HepG2 (cell line): Measurements from ENCODE around the gene SIGLEC1. TPM values are rescaled to one million over a fixed set of nuclear protein-coding genes. Genes with fewer than 3 reads are reported as not detected.

Experiments used
- ATAC-seq: fragments of 200-7000 bp; cut with Tn5 transposase; 3 replicates; pipeline ENCODE4 v1.9.1; 2020; ENCODE audit warnings: mild to moderate bottlenecking, moderate library complexity
- BruUV-seq: library from RNA; stranded (reverse); fragments of 400-500 nt; replicated peaks from 2 replicates; lab custom pipeline; 2021; lab: Mats Ljungman, UMichigan
- CTCF ChIA-PET: fragments of 300-600 bp; formaldehyde crosslinking; extraction: SDS; loops from one replicate; lab custom pipeline; 2021; ENCODE audit warnings: low total read pairs, inconsistent platforms, low intra/inter-chr PET ratio; lab: Yijun Ruan, JAX
- POLR2A ChIA-PET: fragments of 350-600 bp; sonication (Branson Sonifier 250); formaldehyde crosslinking; loops from one replicate; lab custom pipeline; 2020; ENCODE audit warnings: antibody characterized with exemption, inconsistent platforms; lab: Yijun Ruan, JAX
- DNase-seq: peaks from one replicate; pipeline ENCODE4 v3.0.0-alpha.2; 2015; ENCODE audit warnings: low spot score
- FAIRE-seq: peaks from 3 replicates; lab custom pipeline; 2011; peaks lifted over from hg19 to GRCh38; lab: Jason Lieb, UNC
- H2AFZ ChIP-seq: one replicate; pipeline ENCODE4 v1.6.1; 2011; ENCODE audit warnings: low read length, inconsistent platforms
- H3K27ac ChIP-seq: fragments of 300-600 bp; 3 replicates; pipeline ENCODE4 v1.8.0; 2011; ENCODE audit warnings: mixed run types, mild to moderate bottlenecking, mixed read lengths, low read length, inconsistent platforms; ENCODE audit not compliant: insufficient read depth; ENCODE audit errors: extremely low read length
- H3K27me3 ChIP-seq, 2 experiments: fragments of 200-600 bp in 1 of 2; 2 replicates in 1 of 2; 3 replicates in 1 of 2; pipeline versions ENCODE4 v1.6.0 to v1.8.0; 2011; ENCODE audit warnings: low read length in 2 of 2, mild to moderate bottlenecking in 2 of 2, moderate library complexity in 2 of 2, inconsistent platforms in 1 of 2; ENCODE audit not compliant: insufficient read depth in 2 of 2, control insufficient read depth in 1 of 2
- H3K36me3 ChIP-seq, 2 experiments: fragments of 200-600 bp in 1 of 2; replicated peaks in 1 of 2; 2 replicates in 1 of 2; 3 replicates in 1 of 2; pipeline versions ENCODE4 v1.5.1 to v1.8.0; 2011; ENCODE audit warnings: low read length in 2 of 2, inconsistent platforms in 1 of 2; ENCODE audit not compliant: insufficient read depth in 2 of 2, control insufficient read depth in 1 of 2
- H3K4me1 ChIP-seq: 2 replicates; pipeline ENCODE4 v1.5.1; 2012; ENCODE audit warnings: low read length, inconsistent platforms; ENCODE audit not compliant: insufficient read depth
- H3K4me2 ChIP-seq: 2 replicates; pipeline ENCODE4 v1.6.0; 2011; ENCODE audit warnings: low read depth, low read length, inconsistent platforms
- H3K4me3 ChIP-seq, 3 experiments: fragments of 200-600 bp in 1 of 3; sonication (generic), shearing (Covaris generic) in 1 of 3; replicated peaks in 1 of 3; 2 replicates each; pipeline ENCODE4 v1.5.1; 2011 to 2016; ENCODE audit warnings: low read length in 3 of 3, inconsistent platforms in 2 of 3, low read depth in 2 of 3, mild to moderate bottlenecking in 2 of 3, control low read depth in 1 of 3, mixed read lengths in 1 of 3; ENCODE audit not compliant: insufficient read depth in 1 of 3
- H3K79me2 ChIP-seq: one replicate; pipeline ENCODE4 v1.6.1; 2011; ENCODE audit warnings: low read length, inconsistent platforms; ENCODE audit not compliant: insufficient read depth
- H3K9ac ChIP-seq: 2 replicates; pipeline ENCODE4 v1.6.0; 2011; ENCODE audit warnings: mild to moderate bottlenecking, low read depth, low read length, inconsistent platforms; ENCODE audit not compliant: insufficient read depth
- H3K9me3 ChIP-seq: 2 replicates; pipeline ENCODE4 v1.5.1; 2012; ENCODE audit warnings: mild to moderate bottlenecking, low read length
- H4K20me1 ChIP-seq: 2 replicates; pipeline ENCODE4 v1.6.0; 2011; ENCODE audit warnings: inconsistent platforms, mild to moderate bottlenecking, low read length, moderate library complexity; ENCODE audit not compliant: insufficient read depth
- CAMTA2 ChIP-seq: sonication (generic); formaldehyde crosslinking; IDR thresholded peaks from 2 replicates; pipeline ENCODE4 v1.4.0; 2020; ENCODE audit warnings: mild to moderate bottlenecking, missing genetic modification reagents, borderline replicate concordance
- DZIP1 ChIP-seq: sonication (generic); formaldehyde crosslinking; IDR thresholded peaks from 2 replicates; pipeline ENCODE4 v1.5.0; 2020; ENCODE audit warnings: mild to moderate bottlenecking, missing genetic modification reagents
- IKZF1 ChIP-seq: fragments of 450-650 bp; IDR thresholded peaks from 2 replicates; pipeline ENCODE4 v1.7.1; 2016
- KDM5B ChIP-seq: sonication (generic); formaldehyde crosslinking; IDR thresholded peaks from 2 replicates; pipeline ENCODE4 v1.4.0; 2020; ENCODE audit warnings: missing genetic modification reagents, mild to moderate bottlenecking, borderline replicate concordance
- KDM6A ChIP-seq: IDR thresholded peaks from 2 replicates; pipeline ENCODE4 v1.6.1; 2016; ENCODE audit warnings: low read depth
- KLF13 ChIP-seq: sonication (generic); formaldehyde crosslinking; IDR thresholded peaks from 2 replicates; pipeline ENCODE4 v1.4.0; 2020; ENCODE audit warnings: mild to moderate bottlenecking, missing genetic modification reagents
- PATZ1 ChIP-seq: sonication (generic); formaldehyde crosslinking; IDR thresholded peaks from 2 replicates; pipeline ENCODE4 v1.4.0; 2020; ENCODE audit warnings: missing genetic modification reagents
- THAP11 ChIP-seq: IDR thresholded peaks from 2 replicates; pipeline ENCODE4 v1.6.1; 2016; ENCODE audit warnings: missing biosample characterization, missing genetic modification reagents
- ZBTB33 ChIP-seq: sonication (generic); formaldehyde crosslinking; IDR thresholded peaks from 2 replicates; pipeline ENCODE4 v1.4.0; 2020; ENCODE audit warnings: missing genetic modification reagents
- ZNF430 ChIP-seq: sonication (generic); formaldehyde crosslinking; IDR thresholded peaks from 2 replicates; pipeline ENCODE4 v1.9.0; 2021; ENCODE audit warnings: mild to moderate bottlenecking, missing genetic modification reagents
- ZNF605 ChIP-seq: sonication (generic); formaldehyde crosslinking; IDR thresholded peaks from 2 replicates; pipeline ENCODE4 v1.8.0; 2022; ENCODE audit warnings: mild to moderate bottlenecking, missing genetic modification reagents
- ZNF670 ChIP-seq: sonication (generic); formaldehyde crosslinking; IDR thresholded peaks from 2 replicates; pipeline ENCODE4 v1.8.0; 2022; ENCODE audit warnings: mild to moderate bottlenecking, missing genetic modification reagents, borderline replicate concordance
- WGBS: methylation state at CpG from one replicate; pipeline ENCODE4 v1.1.6; 2017; ENCODE audit warnings: low lambda C conversion rate; 5-methylcytosine and 5-hydroxymethylcytosine counted together
- in situ Hi-C: cut with HindIII; loops from 2 replicates; pipeline ENCODE4 v1.10.0; 2017; ENCODE audit warnings: low pct_unique_long_range_greater_than_20kb; ENCODE audit not compliant: extremely low pct_ligation_motif_present
- intact Hi-C: fragments of 100-400 bp; cut with micrococcal nuclease; formaldehyde crosslinking; loops from one replicate; pipeline ENCODE4 v1.10.0; 2022; ENCODE audit not compliant: unreplicated experiment
- polyA plus RNA-seq, 8 experiments: library from polyadenylated mRNA; depleted of rRNA in 3 of 8; stranded (reverse) in 7 of 8; unstranded in 1 of 8; fragments of >200 nt; fragmentation: Illumina TruSeq in 4 of 8; extraction: Trizol in 4 of 8; gene quantifications; 2 replicates each; pipeline versions ENCODE4 v1.2.1 to v1.2.3, GENCODE V29; 2011 to 2016; ENCODE audit warnings: low read depth in 4 of 8, missing spikeins in 1 of 8, mixed read lengths in 1 of 8; ENCODE audit not compliant: insufficient read depth in 1 of 8
- total RNA-seq, 5 experiments: library from RNA; depleted of rRNA; stranded (reverse); fragments of >200 nt; fragmentation: Illumina TruSeq; extraction: Trizol; gene quantifications; 2 replicates each; pipeline ENCODE4 v1.2.3, GENCODE V29; 2016; ENCODE audit warnings: low read depth in 1 of 5
- TF ChIP-seq, protein P1 (sequence below): sonication (generic); formaldehyde crosslinking; IDR thresholded peaks from 2 replicates; pipeline ENCODE4 v1.5.0; 2020; ENCODE audit warnings: mild to moderate bottlenecking, missing genetic modification reagents

Gene SIGLEC1
- total and polyA plus RNA-seq, 2 of the 13 experiments (the other 11 are each of a cell fraction or from before 2014, with no cell fraction given) = 0.01 TPM; not detected in 1

DNA sequence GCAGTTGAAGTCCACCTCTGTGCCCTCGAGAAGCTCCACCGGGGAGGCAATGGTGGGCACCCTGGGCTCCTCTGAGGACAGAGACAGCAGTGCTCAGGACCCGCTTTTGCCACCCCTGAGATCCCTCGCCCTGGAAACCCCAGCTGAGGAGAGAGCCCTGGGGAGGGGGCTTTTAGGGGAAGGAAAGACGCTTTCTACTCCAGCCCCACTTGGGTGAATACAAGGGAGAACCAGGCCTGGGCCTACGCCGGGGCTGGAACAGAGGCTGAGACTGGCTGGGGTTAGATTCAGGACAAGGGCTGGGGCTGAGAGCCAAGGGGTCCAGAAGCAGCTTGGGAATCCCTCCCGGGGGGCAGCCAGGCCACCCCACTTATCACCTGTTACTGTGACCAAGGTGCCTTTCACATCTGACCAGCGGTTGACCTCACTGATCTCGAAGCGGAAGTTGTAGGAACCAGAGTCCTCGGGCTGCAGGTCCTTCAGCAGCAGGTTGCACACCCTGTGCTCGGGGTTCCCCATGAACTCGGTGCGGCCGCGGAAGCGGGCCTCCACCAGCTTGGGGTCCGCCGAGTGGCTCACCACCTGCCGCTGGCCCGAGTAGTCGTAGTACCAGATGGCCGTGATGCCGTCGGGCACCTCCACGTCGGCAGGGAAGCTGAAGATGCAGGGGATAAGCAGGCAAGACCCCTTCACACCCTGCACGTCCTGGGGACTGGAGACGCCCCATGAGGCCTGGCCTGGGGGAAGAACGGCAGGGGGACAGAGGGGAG lies 6.2 kb downstream of the SIGLEC1 start:
- Histone ChIP-seq H3K4me2 (no peak overlapping the region), H3K27me3 (peaks cover 11 to 30% of the 10 kb centered on the region in 2 experiments), H3K4me1 (peaks cover 12% of the 10 kb centered on the region), H3K27ac (no peak overlapping the region), H3K9me3 (no peaks in the 10 kb centered on the region), H4K20me1 (no peaks in the 10 kb centered on the region), H3K36me3 (no peaks in the 10 kb centered on the region), H3K9ac (no peak overlapping the region), H2AFZ (no peak overlapping the region), H3K4me3 (no peak overlapping the region), H3K79me2 (no peaks in the 10 kb centered on the region)
- BruUV-seq = no TSS peak
- in situ Hi-C loops (no loop called here), intact Hi-C loops (no loop called here)
- ChIA-PET CTCF (interaction anchor here (2.3 kb wide), 1 partner anchor 30 kb away, joined by 6 read pairs; no protein-coding TSS in a partner anchor), POLR2A (interaction anchor here (1.0 kb wide), 1 partner anchor 11 kb away, joined by 3 read pairs; no protein-coding TSS in a partner anchor)
- WGBS = 46% methylated on average over 31 of the region's 31 CpGs
- ATAC-seq (peak; percentile 18), FAIRE-seq (no peak), DNase-seq (no peak)
- 0 out of 2 replicates have a peak, but pooled peaks have one; percentile 5 for TF ChIP-seq CAMTA2 (CRISPR knock-in tag)
- TF ChIP-seq IKZF1 = no peak
- 0 out of 2 replicates have a peak, but pooled peaks have one; percentile 18 for TF ChIP-seq KDM5B (CRISPR knock-in tag)
- TF ChIP-seq DZIP1 (CRISPR knock-in tag) = 0 out of 2 replicates have a peak, but pooled peaks have one; percentile 37
- TF ChIP-seq ZNF605 (CRISPR knock-in tag) = no peak
- TF ChIP-seq KDM6A (CRISPR knock-in tag) = no peak
- TF ChIP-seq PATZ1 (CRISPR knock-in tag) = no peak
- no peak for TF ChIP-seq THAP11 (CRISPR knock-in tag)
- peak; percentile 54; the same call in 1 of the 2 replicates for TF ChIP-seq ZBTB33 (CRISPR knock-in tag)
- TF ChIP-seq KLF13 (CRISPR knock-in tag) = no peak
- no peak for TF ChIP-seq ZNF430 (CRISPR knock-in tag)
- TF ChIP-seq, protein P1, sequence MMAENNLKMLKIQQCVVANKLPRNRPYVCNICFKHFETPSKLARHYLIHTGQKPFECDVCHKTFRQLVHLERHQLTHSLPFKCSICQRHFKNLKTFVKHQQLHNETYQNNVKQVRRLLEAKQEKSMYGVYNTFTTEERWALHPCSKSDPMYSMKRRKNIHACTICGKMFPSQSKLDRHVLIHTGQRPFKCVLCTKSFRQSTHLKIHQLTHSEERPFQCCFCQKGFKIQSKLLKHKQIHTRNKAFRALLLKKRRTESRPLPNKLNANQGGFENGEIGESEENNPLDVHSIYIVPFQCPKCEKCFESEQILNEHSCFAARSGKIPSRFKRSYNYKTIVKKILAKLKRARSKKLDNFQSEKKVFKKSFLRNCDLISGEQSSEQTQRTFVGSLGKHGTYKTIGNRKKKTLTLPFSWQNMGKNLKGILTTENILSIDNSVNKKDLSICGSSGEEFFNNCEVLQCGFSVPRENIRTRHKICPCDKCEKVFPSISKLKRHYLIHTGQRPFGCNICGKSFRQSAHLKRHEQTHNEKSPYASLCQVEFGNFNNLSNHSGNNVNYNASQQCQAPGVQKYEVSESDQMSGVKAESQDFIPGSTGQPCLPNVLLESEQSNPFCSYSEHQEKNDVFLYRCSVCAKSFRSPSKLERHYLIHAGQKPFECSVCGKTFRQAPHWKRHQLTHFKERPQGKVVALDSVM = no peak
- no peak for TF ChIP-seq ZNF670 (CRISPR knock-in tag)
